Stimulated activated CD8-positive, alpha-beta memory T cell treated with anti-CD3 and anti-CD28 coated beads, Interleukin-15, amount 100 ng/mL, for 4 hours (primary cell): Measurements from ENCODE around the gene DCPS.
"Not testable (repeated sequence)": the region's sequence is repeated elsewhere in the genome, so short reads cannot be mapped to it uniquely, and the experiment has no call there.

Source experiments
- DNase-seq, 2 donors: peaks; one replicate each; pipeline ENCODE4 v3.0.0-alpha.2; 2020; ENCODE audit warnings: low read depth in 2 of 2

The DCPS gene

GRCh38 chr11:126303623-126304456, at the start of gene DCPS:
DCPS (plus strand) TSS chr11:126304060; CDS start chr11:126304081, 21 bp downstream.
- DNase-seq: peak; percentile 71 to 74

GRCh38 chr11:126254819-126255218, 49.0 kb upstream of the DCPS start:
- DNase-seq: no peak

- not testable (repeated sequence) for DNase-seq
Observed at GRCh38 chr11:126255507-126255906, 48.4 kb upstream of the DCPS start.

GRCh38 chr11:126256216-126256615, 47.6 kb upstream of the DCPS start:
- DNase-seq: no peak

DNA sequence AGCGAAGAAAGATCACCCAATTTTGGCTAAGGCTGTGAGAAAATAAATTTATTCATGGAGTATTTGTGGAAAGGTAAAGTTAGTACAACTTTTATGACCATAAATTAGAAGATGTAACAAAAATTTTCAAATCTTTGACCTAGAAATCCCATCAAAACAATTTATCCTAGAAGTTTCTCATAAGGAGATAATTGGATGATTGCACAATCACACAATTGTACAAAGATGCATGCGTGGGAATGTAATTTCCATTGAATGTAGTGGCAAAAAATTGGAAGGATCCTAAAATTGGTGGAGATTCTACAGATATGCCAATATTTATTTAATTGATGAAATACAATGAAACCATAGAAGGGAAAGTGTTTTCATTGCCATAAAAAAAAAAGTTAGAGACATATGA, 46.7 kb upstream of the DCPS start:
- no peak for DNase-seq

DNA sequence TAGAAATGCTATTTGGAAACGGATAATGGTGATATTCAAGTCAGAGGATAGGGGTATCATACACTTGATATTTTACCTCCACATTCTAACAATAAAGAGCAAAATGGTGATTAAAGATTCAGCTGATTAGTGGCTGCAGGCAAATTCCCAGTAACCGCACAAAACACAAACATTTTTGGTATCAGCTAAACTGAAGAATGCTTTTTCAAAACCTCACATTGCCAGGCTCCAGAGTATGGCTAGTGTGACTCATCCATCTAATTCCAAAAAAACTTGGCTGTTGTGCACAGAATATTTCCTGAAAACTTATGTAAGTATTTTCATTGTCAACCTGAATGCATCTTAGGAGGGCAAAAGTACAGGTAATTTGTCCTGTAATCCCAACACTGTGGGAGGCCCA, 46.1 kb upstream of the DCPS start:
- DNase-seq: no peak

DNA sequence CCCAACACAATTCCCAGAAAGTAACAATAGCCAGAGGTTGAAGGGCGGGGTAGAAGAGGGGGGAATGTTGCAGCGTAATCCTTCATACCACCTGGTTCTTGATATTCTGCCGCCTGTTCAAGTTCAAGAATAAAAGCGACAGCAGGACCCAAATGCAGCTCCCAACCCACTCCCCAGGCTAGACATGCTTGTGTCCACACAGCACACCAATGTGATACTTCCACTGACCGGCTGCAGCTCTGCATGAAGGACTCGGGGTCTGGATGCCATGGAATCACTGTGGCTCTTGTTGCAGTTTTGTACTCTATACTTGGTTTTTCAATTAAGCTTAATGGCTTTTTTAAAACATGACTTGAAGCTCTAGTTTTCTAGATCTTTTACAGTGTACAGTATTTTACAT, 41.6 kb upstream of the DCPS start:
- no peak for DNase-seq

DNA sequence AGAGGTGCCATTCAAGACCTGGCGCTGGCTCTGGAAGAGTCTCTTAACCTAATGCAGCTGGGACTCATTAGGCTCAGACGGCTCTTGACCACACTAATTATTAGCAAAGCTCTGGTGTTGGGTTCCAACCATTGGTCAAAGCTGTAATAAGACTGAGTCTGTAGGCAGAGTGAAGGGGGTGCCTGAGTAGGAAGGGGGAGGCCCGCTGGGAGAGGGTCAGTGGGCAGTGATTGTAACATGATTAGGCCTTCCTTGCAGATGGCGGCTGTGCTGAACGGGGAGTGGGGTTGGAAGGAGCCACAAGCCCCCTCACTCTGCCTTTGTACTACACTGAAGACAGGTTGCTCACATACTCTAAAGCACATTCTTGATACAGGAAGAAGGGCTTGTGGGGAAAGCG, 40.4 kb upstream of the DCPS start:
- DNase-seq: no peak

DNA sequence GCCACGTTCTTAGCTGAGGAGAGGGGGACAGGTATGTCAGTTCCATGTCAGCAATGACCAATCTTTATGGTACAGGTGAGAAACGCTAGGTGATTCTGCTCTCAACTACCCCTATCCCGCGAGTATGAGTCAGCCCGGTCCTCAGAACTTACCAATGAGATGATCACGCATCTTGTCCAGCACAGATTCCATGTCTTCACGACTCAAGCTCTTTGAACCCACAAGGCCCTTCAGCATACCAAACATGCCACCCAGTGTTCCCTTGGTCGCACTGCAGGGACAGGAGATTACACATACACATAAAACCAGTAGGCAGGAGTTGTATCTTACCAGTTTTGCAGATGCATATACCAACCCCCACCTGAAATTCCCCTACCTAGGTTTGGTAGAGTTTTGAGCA, 38.0 kb upstream of the DCPS start:
- no peak for DNase-seq

DNA sequence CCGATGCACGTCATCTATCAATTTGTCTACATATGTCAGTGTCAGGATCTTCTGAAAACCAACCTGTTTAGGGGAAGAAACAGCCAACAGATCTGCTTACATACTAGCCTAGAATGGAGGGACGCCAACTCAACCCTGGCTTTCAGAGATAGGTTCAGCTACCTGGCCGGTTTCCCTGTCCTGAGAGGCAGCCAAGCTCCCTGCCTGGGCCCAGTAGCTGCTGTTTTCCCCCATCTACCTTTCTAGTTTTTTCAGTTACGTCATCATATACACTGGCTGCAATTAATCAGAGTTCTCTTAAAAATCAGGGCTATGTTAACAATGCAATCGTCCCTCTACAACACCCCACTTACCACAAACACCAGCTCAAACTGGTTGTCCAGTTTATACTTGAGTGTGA, 36.2 kb upstream of the DCPS start:
- no peak for DNase-seq

- DNase-seq: no peak
Observed at GRCh38 chr11:126268361-126268707, 35.5 kb upstream of the DCPS start.

DNA sequence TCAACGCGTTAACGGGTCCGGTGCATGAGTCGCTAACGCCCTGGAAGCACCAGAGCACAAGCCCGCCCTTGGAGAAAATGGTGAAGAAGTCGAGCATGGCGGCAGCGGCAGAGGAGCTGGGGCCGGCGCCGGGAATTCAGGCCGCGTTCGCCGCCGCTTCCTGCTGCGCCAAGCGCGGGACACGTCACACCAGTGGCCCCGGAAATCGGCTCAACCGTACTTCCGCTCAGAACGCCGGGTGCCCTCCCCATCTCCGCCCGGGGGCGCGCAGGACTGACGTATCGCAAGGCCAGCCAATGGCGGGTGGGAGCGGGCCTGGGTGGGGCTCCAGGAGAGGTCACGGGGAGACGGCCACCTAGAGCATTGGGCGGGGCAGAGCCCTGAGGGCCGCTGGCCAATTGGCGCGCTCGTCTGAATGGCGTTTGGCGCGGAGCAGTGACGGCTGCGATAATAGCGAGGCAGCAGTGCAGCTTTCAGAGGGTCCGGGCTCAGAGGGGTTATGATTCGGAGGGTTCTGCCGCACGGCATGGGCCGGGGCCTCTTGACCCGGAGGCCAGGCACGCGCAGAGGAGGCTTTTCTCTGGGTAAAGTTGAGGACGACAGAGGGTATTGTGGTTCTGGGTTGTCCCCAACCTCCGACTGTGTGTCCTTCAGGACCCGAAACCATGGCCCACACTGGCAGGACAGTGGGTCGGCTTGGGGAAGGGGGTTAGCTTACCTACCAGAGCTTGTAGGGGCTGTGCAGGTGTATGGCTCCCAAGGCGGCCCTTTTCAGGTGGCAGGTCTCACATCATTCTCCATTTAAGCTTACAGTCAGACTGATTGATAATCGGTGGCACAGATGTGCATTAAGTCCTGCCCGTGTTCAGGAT, 34.9 kb upstream of the DCPS start, which contains the start of the genes FOXRED1 and SRPRA:
Gene FOXRED1, plus strand, starts transcription at position 447 of the 872 bp plus-strand sequence. Its CDS starts 53 bp downstream, at position 500.
Gene SRPRA, minus strand, starts transcription at position 188 of the 872 bp plus-strand sequence. Its CDS starts 91 bp downstream, at position 97.
- peak; percentile 100 for DNase-seq

DNA sequence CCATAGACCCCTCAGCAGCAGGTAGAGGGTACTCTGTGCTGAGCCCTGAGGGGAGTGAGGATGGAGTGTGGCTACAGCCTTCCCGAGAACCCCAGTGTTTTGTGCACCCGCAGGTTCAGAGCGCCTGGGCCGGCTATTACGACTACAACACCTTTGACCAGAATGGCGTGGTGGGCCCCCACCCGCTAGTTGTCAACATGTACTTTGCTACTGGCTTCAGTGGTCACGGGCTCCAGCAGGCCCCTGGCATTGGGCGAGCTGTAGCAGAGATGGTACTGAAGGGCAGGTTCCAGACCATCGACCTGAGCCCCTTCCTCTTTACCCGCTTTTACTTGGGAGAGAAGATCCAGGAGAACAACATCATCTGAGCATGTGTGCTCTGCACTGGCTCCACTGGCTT, 26.5 kb upstream of the DCPS start:
- no peak for DNase-seq

DNA sequence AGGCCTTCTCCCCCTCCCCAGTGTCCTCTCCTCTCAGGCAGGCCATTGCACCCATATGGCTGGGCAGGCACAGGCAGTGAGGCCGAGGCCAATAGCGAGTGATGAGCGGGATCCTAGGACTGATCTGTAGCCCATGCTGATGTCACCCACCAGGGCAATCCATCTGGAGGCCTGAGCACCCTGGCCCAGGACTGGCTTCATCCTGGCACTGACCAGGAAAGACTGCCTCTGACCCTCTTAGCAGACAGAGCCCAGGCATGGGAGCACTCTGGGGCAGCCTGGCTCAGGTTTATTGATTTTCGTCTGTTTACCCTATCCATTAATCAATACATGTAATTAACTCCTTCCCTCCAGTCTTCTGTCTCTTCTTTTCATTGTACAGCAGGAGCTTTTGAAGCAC, 26.1 kb upstream of the DCPS start:
- no peak for DNase-seq

DNA sequence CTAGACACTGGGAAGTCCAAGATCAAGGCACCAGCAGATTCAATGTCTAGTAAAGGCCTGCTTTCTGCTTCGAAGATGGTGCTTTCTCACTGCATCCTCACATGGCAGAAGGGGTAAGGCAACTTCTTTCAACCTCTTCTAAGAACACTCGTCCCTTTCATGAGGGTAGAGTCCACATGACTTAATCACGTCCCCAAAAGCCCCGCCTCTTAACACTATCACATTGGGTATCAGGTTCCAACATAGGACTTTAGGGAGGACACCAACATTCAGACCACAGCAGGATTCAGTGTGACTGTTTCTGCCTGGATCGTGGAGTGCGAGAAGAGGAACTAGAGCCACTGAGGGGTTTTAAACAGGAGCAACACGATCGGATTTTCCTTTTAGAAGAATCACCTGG, 24.7 kb upstream of the DCPS start:
- no peak for DNase-seq

DNA sequence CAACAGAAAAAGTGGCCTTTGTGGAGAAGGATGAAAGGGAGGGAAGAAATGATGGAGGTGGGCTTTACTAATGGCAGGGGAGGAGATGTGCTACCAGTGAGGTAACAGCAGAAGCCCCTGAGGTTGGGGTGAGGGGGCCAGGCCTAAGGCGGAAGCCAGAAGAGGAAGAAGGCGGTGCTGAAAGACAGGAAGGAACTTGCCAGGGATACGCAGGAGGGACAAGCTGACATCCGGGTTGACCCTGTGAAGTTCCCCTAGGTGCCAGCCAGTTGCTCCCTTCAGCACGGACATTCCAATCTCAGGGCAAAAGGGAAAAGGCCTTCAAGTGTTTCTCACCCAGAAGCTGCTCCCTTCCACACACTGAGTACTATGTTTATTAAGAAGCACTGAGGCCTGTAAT, 23.3 kb upstream of the DCPS start:
- DNase-seq: no peak

DNA sequence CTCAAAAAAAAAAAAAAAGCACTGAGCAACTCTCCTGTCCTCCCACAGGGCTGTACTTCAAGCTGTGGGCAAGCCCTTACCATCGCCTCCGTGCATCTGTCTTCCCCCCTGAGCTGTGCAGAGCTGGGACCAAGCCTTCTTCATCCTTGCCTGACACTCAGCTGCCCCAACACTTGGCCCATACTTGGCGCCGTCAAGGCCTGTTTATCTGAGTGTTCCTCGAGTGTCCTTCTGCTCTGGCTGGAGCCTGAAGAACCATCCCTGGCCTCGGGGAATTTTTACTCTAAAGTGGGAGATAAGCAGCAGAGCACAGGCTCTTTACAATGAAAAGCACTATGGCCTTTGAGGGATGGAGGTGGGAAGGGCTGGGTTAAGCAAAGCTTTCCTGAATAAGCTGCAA, 22.6 kb upstream of the DCPS start:
- DNase-seq: no peak

DNA sequence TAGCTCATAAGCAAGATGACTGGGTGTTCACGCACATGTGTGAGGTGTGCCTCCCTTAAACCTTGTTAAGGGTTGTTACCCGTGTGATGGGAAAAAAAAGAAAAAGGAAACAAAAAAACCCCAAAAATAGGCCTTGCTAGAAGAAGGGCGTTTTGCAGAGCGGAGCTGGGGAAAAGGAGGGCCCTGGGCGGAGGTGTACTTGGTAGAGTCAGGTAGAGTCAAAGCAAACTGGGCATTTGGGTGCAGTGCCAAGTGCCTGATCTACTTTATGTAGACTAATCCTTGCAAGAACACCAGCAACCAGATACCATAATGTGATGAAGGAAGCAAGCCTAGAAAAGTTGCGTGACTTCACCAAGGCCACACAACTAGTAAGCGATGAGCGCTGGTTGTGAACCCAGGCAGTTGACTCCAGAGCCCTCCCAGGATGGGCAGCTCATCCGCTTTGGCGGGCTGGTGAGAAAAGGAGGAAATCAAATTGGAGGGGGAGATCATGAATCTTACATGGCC, 22.1 kb upstream of the DCPS start:
- no peak for DNase-seq

DNA sequence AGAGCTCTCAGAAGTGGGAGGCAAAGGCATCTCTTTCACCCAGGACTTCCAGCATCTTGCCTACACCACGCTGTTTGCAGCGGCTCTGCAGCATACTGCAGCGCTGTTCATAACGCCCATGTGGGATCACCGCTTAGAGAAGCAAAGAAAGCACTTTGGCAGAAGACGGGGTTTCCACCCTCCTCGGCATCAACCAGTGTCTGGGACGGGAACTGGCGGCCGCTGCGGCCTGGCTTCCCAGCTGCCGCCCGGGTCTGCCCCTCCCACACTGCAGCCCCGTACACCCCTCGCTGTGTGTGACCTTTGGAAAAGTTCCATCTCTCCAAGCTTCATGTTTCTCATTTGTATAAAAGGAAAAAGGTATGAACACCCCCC, 21.5 kb upstream of the DCPS start:
- no peak for DNase-seq

- peak in 1 of 2 donors; percentile 21 for DNase-seq
Observed at GRCh38 chr11:126282736-126283591, 20.9 kb upstream of the DCPS start, which contains the start of gene TIRAP. TIRAP (plus strand) TSS chr11:126283093; CDS start chr11:126290895, 7,802 bp downstream.

- DNase-seq: peak; percentile 49 to 77
Observed at GRCh38 chr11:126284829-126285228, 19.0 kb upstream of the DCPS start.
